HUES6 (cell line): Measurements from ENCODE around the gene REEP1.

Experiments
- H3K27ac ChIP-seq: 2 replicates; pipeline ENCODE4 v1.7.0; 2013; ENCODE audit warnings: low read depth, mild to moderate bottlenecking, low read length, inconsistent platforms
- H3K27me3 ChIP-seq: 2 replicates; pipeline ENCODE4 v1.6.1; 2013; ENCODE audit warnings: low read length; ENCODE audit not compliant: control insufficient read depth, insufficient read depth
- H3K36me3 ChIP-seq: 2 replicates; pipeline ENCODE4 v1.6.1; 2013; ENCODE audit warnings: low read length; ENCODE audit not compliant: control insufficient read depth, insufficient read depth
- H3K4me1 ChIP-seq: 2 replicates; pipeline ENCODE4 v1.6.1; 2013; ENCODE audit warnings: low read length; ENCODE audit not compliant: control insufficient read depth, insufficient read depth
- H3K4me3 ChIP-seq: 2 replicates; pipeline ENCODE4 v1.5.1; 2013; ENCODE audit warnings: low read depth, low read length
- H3K9ac ChIP-seq: one replicate; pipeline ENCODE4 v1.6.1; 2013; ENCODE audit warnings: mild to moderate bottlenecking, low read length
- H3K9me3 ChIP-seq: 2 replicates; pipeline ENCODE4 v1.6.1; 2013; ENCODE audit warnings: low read depth, low read length; ENCODE audit not compliant: control insufficient read depth, insufficient read depth

REEP1 gene

DNA sequence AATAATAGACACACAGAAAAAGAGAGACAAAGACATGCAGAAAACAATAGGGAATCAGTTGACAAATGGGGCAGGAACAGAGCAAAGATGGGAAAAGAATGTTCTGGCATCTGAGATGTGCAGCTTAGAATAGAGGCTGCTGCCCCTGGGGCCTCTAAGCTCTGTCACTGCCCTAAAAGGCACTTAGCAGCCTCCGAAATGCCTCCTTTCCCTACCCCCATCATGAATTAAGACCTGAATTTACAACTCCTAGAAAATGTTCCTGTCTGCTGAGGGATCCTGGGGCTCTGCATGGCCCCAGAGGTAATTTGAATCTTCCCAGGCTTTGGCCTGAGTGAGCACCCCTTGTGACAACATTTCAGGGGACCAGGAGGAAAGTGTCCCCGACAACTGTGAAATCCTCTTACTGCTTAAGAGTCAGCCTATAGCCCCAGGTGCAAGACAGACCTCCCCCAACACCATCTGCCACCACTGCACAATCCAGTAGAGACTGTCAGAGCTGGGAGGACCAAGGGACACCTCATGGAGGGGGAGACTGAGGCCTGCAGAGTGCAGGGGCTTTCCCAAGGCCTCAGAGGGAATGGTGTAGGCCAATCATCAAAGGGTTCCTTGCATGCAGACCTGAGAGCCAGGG is 113.4 kb downstream of the REEP1 start:
- no peaks in the 10 kb centered on the region for H3K9me3 ChIP-seq
- H3K9ac ChIP-seq: no peak overlapping the region
- H3K4me3 ChIP-seq: no peak overlapping the region
- H3K27me3 ChIP-seq: no peaks in the 10 kb centered on the region
- H3K27ac ChIP-seq: no peak overlapping the region
- H3K4me1 ChIP-seq: peaks cover 12% of the 10 kb centered on the region
- H3K36me3 ChIP-seq: no peaks in the 10 kb centered on the region

DNA sequence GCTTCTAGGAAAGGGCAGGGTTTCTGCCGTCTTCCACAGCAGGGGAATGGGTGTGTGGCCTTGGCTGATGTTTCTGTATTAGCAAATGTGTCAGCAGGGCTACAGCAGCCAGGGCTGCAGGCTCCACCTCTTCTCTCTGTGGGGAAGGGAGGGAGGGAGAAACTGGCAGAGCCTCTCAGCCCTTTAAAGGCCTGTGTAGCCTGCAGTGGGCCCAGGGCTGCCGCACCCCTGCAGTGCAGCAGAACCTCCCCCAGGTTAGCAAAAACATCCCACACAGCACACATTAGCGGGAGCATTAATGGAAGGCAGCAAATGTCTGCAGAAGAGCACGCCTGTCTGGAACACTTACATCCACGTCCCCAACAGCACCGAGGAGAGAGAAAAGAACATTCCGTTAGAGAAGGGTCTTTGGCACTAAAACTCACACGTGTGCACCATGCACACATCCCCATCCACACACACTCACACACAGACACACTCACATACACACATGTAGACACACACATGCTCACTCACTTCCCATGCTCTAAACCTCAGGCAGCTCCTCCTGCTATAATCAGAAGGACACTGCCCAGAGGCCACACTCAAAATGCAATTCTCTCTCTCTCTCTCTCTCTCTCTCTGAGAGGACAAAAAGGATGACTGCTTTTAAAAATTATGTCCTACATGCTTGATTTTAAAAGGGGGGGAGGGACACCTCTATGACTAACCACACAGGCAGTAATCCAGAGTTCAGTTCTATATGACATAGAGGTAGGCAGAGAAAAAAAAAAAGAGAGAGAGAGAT is 114.1 kb downstream of the REEP1 start:
- H3K4me1 ChIP-seq: peaks cover 12% of the 10 kb centered on the region
- H3K27me3 ChIP-seq: no peaks in the 10 kb centered on the region
- no peak overlapping the region for H3K9ac ChIP-seq
- H3K36me3 ChIP-seq: no peaks in the 10 kb centered on the region
- no peak overlapping the region for H3K4me3 ChIP-seq
- no peak overlapping the region for H3K27ac ChIP-seq
- no peaks in the 10 kb centered on the region for H3K9me3 ChIP-seq

DNA sequence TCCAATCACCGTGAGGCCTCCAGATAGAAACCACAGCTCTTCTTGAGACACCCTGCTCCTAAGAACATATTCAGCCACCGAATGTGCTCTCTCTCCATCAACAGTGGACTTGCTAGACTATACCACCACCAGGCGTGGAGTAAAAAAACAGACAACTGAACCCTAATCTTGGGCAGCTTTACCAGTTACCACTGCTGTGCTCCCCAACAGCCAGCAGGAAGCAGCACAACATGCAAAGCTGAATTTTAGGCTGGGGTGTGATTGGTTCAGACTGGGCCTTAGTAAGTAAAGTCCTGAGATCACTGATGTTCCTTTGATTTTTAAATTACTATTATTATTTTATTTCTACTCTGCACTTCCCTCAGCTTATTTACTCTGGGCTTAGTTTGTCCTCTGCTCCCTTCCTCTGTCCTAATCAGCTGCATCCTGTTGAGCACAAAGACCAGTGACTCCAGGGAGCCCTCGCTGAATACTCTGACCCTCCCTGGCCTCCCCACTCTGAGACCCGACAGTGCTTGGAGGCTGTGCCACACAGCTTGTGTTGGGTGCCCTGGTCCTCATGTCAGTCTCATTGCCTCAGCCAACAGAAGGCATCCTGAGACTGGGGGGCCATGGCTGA is 116.3 kb downstream of the REEP1 start:
- Histone ChIP-seq H3K36me3 (no peaks in the 10 kb centered on the region), H3K27ac (no peak overlapping the region), H3K9ac (no peak overlapping the region), H3K9me3 (no peaks in the 10 kb centered on the region), H3K4me1 (peaks cover 12% of the 10 kb centered on the region), H3K27me3 (no peaks in the 10 kb centered on the region), H3K4me3 (no peak overlapping the region)

DNA sequence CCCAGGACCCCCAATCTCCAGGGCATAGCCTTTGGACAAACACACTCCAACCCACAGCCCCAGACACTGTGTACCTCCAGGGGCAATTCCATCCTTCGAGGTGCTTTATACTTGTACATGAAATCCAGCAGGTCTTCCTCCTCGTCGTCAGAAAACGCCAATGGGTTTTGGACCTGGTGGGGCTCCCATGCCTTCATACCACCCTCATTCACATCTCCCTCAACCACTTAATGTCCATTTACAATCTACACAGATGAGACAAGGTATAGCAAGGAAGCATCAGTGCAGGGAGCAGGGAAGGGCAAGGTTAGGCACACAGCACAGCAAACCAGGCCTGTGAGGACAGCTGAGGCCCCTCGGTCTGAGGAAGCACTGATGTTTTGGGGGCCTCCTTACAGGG is 117.5 kb downstream of the REEP1 start:
- H3K27ac ChIP-seq: no peak overlapping the region
- no peaks in the 10 kb centered on the region for H3K36me3 ChIP-seq
- no peak overlapping the region for H3K9ac ChIP-seq
- H3K4me3 ChIP-seq: no peak overlapping the region
- peaks cover 12% of the 10 kb centered on the region for H3K4me1 ChIP-seq
- no peaks in the 10 kb centered on the region for H3K27me3 ChIP-seq
- H3K9me3 ChIP-seq: no peaks in the 10 kb centered on the region

DNA sequence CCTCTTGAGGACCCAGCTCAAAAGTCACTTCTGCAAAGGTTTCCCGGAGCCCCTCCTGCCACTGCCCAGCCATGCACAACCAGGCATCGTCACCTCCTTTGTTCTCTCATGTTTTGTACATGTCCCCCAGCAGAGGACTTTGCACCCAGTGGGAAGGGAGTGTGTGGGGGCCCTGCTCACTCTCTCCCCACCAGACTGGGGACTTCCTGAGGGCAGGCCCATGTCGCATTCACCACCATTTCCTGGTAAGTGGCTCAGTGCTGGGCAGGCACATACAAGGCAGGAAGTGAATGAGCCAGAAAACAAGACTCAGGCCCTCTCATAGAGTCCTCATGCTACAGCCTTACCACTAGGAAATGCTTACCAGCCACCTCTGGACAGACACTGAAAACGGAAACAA is 119.3 kb downstream of the REEP1 start:
- H3K9me3 ChIP-seq: no peaks in the 10 kb centered on the region
- no peaks in the 10 kb centered on the region for H3K27me3 ChIP-seq
- peaks cover 10% of the 10 kb centered on the region for H3K36me3 ChIP-seq
- peaks cover 5% of the 10 kb centered on the region for H3K4me1 ChIP-seq
- no peak overlapping the region for H3K4me3 ChIP-seq
- no peak overlapping the region for H3K9ac ChIP-seq
- no peak overlapping the region for H3K27ac ChIP-seq

DNA sequence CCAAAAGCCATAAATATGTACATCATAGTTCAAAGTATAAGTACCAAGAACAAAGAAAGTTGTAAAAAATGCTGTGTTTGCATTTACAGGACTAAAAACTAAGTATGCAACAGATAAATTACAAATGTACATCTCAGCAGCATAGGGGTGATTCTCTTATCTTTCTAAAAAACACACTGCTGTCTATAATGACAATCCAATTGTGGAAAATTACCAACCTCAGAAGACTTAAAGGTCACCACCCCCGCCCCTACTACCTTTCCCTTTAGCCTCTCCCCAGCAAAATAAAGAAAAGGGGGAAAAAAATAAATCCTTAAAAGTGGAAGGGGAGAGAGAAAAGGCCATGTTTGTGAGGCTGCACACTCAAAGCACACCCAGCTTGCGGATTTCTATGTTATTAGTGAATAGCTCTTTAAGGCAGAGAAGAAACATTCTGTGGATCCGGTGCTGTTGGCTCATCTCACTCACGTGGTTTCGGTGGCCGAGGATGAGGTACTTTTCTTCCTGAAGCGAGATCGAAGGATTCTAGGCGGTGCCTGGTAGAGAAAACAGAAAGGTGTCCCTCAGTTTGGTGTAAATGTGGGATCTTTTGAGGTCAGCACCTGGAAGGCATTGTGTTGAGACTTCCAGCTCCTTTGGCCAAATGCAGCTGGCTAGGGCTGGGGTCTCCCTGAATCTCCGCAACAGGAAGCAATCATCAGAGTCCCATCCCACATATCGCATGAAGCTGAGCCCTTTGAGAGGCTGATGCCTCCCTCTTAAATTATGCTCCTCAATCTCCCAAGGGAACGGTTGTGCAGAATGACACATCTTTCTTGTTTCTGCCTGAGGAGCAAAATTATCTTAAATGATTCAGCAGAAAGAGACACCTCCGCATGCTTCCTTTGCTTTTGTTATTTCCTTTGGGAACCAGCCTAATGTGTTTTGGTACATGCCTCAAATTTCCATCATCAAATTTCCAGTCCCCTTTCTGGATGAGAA is 120.6 kb downstream of the REEP1 start:
- Histone ChIP-seq H3K27ac (no peak overlapping the region), H3K4me1 (no peaks in the 10 kb centered on the region), H3K36me3 (peaks cover 17% of the 10 kb centered on the region), H3K4me3 (no peak overlapping the region), H3K27me3 (no peaks in the 10 kb centered on the region), H3K9ac (no peak overlapping the region), H3K9me3 (no peaks in the 10 kb centered on the region)

DNA sequence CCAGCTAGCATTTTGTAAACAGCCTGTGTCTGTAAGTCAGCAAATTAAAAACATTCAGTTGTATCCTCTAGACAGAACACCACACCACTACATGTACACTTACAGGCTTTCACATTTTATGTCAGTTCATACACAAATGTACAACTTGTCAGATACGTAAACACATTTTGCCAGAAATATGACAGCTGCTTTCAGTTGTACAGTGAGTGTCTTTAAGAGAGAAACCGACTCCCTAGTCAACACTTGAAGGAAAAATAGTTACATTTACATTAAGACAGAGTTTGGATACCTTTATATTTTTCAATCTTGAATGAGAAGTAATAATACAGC is 123.0 kb downstream of the REEP1 start:
- H3K4me1 ChIP-seq: no peaks in the 10 kb centered on the region
- H3K27me3 ChIP-seq: no peaks in the 10 kb centered on the region
- no peaks in the 10 kb centered on the region for H3K9me3 ChIP-seq
- H3K4me3 ChIP-seq: no peak overlapping the region
- H3K36me3 ChIP-seq: peaks cover 40% of the 10 kb centered on the region
- no peak overlapping the region for H3K9ac ChIP-seq
- H3K27ac ChIP-seq: no peak overlapping the region

DNA sequence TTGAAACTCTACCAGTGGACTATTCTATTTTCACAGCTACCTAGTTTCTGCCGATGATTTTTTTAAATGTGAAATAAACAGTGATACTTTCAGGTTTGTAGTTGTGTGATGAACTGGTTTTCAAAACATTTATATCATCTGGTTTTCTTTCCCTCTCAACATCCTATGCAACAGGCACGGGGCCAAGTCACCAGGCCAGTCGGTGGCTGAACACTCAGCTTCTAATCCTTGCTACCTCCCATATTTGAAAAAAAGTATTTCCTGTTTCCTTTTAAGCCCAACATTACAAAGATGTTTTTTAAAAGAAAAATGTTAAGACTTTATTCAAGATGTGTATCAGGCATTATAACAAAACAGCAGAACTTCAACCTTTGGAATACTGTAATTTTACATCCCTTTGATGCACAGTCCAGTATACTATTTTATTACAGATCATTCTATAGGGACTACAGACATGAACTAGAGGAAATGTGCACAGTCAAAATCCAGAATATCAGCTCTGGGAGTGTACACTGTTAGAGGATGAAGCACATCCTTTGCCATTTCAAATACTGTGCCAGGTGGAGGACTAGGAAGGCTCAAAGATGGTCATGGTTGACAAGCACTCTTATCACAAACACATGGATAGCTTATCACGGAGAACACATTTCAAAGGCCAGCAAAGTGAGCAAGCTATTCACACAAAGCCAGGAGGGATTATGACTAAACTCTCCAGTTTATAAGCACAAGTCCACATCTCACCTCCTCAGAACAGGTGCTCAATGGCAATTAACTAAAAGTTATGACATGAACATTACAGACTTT is 123.5 kb downstream of the REEP1 start:
- no peak overlapping the region for H3K27ac ChIP-seq
- peaks cover 44% of the 10 kb centered on the region for H3K36me3 ChIP-seq

DNA sequence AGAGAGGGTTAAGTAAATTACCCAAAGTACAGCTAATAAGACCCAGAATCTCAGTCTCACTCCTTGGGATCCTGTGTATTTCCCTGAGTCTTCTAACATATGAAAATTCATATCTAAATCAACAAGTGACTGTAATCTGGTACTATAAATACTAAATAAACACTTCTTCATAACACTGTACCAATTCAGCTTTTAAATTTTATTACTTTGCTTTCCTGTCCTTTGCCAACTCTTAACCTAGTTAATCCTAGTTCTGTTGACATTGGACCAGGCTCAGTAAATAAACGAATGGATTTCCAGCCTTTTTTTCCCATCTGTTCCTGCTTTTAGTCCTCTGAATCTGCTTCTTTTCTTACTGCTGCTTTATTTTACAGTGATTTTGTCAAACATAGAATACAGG is 124.4 kb downstream of the REEP1 start:
- H3K4me3 ChIP-seq: no peak overlapping the region
- H3K9ac ChIP-seq: no peak overlapping the region
- no peaks in the 10 kb centered on the region for H3K27me3 ChIP-seq
- H3K36me3 ChIP-seq: peaks cover 52% of the 10 kb centered on the region
- H3K4me1 ChIP-seq: no peaks in the 10 kb centered on the region
- no peak overlapping the region for H3K27ac ChIP-seq
- H3K9me3 ChIP-seq: no peaks in the 10 kb centered on the region

More for the DNA sequence above, 123.5 kb downstream of the REEP1 start:
- no peak overlapping the region for H3K4me3 ChIP-seq
- H3K9me3 ChIP-seq: no peaks in the 10 kb centered on the region
- H3K4me1 ChIP-seq: no peaks in the 10 kb centered on the region
- no peaks in the 10 kb centered on the region for H3K27me3 ChIP-seq
- no peak overlapping the region for H3K9ac ChIP-seq

DNA sequence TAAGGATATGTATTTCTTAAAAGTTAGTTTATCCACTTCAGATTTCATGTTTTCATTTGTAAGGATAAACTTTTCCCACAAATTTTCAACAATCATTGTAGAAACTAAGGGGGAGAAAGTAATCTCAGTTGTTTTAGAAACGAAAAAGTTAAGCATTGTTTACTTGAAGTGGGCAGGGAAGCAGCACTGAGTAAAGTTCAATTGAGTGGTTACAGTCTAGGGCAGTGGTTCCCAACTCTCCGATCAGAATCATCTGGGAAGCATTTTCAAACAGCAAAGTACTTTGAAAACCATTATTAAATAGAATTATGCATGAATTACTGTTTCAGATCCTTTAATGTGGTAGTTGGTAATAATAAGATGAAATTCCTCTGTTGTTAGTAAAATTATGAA is 125.6 kb downstream of the REEP1 start:
- H3K36me3 ChIP-seq: peaks cover 65% of the 10 kb centered on the region

More for the DNA sequence above, 125.6 kb downstream of the REEP1 start:
- no peak overlapping the region for H3K4me3 ChIP-seq
- H3K27me3 ChIP-seq: no peaks in the 10 kb centered on the region
- no peak overlapping the region for H3K9ac ChIP-seq
- H3K27ac ChIP-seq: no peak overlapping the region
- no peaks in the 10 kb centered on the region for H3K4me1 ChIP-seq
- H3K9me3 ChIP-seq: no peaks in the 10 kb centered on the region
